WI38 (cell line): ENCODE measurements around the gene PLCE1.

ENCODE experiments used
- H3K4me3 ChIP-seq: 2 replicates; pipeline ENCODE4 v1.5.1; 2011; ENCODE audit warnings: low read depth, mild to moderate bottlenecking, control low read depth, low read length
- CTCF ChIP-seq: IDR thresholded peaks from 2 replicates; pipeline ENCODE4 v1.5.1; 2012; ENCODE audit warnings: low read depth, mild to moderate bottlenecking, control low read depth, low read length

Gene PLCE1

GRCh38 chr10:93993782-93994437 lies at the start of gene PLCE1:
Gene PLCE1 (plus strand): TSS chr10:93993931. CDS start chr10:94031047, 37,116 bp downstream.
- H3K4me3 ChIP-seq = peak within 1 kb of the TSS; percentile 59
- TF ChIP-seq CTCF = no peak

- TF ChIP-seq CTCF = no peak
- H3K4me3 ChIP-seq = no peak overlapping the region
These were observed 47.9 kb upstream of the PLCE1 start for GRCh38 chr10:93945819-93946218.

- no peak for TF ChIP-seq CTCF
- H3K4me3 ChIP-seq = no peak overlapping the region
These were observed 46.7 kb upstream of the PLCE1 start for GRCh38 chr10:93947055-93947454.

- no peak for TF ChIP-seq CTCF
- no peak overlapping the region for H3K4me3 ChIP-seq
These were observed 46.2 kb upstream of the PLCE1 start for GRCh38 chr10:93947524-93947923.

GRCh38 chr10:93951905-93952304 lies 41.8 kb upstream of the PLCE1 start:
- no peak overlapping the region for H3K4me3 ChIP-seq

GRCh38 chr10:93954299-93954698 lies 39.4 kb upstream of the PLCE1 start:
- TF ChIP-seq CTCF = no peak
- no peak overlapping the region for H3K4me3 ChIP-seq

More at GRCh38 chr10:93951905-93952304, 41.8 kb upstream of the PLCE1 start:
- TF ChIP-seq CTCF = no peak

GRCh38 chr10:93954726-93955363 lies 38.9 kb upstream of the PLCE1 start:
- no peak for TF ChIP-seq CTCF
- no peak overlapping the region for H3K4me3 ChIP-seq
